Stimulated activated naive CD4-positive, alpha-beta T cell (primary cell): ENCODE results near the gene HIRA.
"Not testable (repeated sequence)": the region's sequence is repeated elsewhere in the genome, so short reads cannot be mapped to it uniquely, and the experiment has no call there.

Experiments used
- DNase-seq, 6 experiments: peaks; one replicate each; lab custom pipeline; 2025; lab: John Stamatoyannopoulos, UW

HIRA gene

GRCh38 chr22:19325296-19325948 is 106.1 kb downstream of the HIRA start:
- no peak for DNase-seq

DNA sequence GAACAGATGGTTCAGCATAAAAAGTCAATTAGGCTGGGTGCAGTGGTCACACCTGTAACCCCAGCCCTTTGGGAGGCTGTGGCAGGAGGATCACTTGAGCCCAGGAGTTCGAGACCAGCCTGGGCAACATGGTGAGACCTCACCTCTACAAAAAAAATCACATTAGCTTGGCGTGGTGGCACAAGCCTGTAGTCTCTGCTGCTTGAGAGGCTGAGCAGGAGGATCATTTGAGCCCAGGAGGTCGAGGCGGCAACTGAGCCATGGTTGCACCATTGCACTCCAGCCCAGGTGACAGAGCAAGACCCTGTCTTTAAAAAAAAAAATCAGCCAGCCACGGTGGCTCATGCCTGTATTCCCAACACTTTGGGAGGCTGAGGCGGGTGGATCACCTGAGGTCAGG is 108.1 kb downstream of the HIRA start:
- not testable (repeated sequence) for DNase-seq

DNA sequence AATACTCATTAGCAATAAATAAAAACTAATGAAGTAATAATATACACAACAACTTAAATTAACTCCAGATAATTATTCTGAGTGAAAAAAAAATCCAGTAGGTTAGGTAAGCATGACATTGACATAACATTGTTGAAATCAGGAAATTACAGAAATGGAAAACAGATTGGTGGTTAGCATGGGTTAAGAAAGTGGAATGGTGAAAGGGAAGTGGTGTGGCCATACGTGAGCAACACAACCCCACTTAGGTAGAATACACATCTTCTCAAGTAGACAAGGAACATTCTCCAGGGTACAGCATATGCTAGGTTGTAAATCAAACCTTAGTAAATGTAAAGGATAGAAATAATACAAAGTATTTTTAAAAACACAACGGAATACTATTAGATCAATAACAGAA is 109.8 kb downstream of the HIRA start:
- no peak for DNase-seq

GRCh38 chr22:19320136-19320535 is 111.4 kb downstream of the HIRA start:
- not testable (repeated sequence) for DNase-seq

DNA sequence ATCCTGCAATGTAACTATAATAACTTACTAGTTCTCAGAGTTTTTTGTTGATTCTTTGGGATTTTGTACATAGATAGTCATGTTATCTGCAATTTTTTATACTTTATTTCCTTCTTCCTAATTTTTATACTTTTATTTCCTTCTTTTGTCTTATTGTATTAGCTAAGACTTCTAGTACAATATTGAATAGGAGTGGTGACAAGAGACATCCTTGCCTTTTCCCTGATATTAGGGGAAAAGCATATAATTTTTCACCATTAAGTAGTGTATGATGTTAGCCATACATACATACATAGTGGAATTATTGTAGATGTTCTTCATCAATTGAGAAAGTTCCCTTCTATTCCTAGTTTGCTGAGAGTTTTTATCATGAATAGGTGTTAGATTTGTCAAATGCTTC is 112.3 kb downstream of the HIRA start:
- no peak for DNase-seq

- no peak for DNase-seq
Measured at GRCh38 chr22:19317865-19318264, 113.7 kb downstream of the HIRA start.

- DNase-seq: no peak
Measured at GRCh38 chr22:19307872-19308271, 123.7 kb downstream of the HIRA start.

- not testable (repeated sequence) for DNase-seq
Measured at GRCh38 chr22:19306535-19306934, 125.0 kb downstream of the HIRA start.

GRCh38 chr22:19304547-19304946 is 127.0 kb downstream of the HIRA start:
- DNase-seq: no peak

- no peak for DNase-seq
Measured at GRCh38 chr22:19303785-19304184, 127.7 kb downstream of the HIRA start.

DNA sequence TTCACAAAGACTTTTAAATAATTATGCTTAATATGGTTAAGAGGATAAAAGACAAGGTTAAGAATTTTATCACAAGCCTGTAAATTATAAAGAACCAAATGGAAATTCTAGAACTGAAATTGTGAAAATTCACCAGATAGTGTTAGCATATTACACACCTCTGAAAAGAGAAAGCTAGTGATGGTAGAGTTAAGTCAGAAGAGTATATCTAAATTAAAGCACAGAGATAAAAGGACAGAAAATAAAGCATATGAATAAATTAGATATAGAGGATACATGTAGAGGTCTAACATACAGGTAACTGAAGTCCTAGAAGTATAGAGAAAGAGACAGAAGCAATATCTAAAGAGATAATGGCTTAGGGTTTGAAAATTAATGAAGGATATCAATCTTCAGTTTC is 135.8 kb downstream of the HIRA start:
- DNase-seq: no peak

DNA sequence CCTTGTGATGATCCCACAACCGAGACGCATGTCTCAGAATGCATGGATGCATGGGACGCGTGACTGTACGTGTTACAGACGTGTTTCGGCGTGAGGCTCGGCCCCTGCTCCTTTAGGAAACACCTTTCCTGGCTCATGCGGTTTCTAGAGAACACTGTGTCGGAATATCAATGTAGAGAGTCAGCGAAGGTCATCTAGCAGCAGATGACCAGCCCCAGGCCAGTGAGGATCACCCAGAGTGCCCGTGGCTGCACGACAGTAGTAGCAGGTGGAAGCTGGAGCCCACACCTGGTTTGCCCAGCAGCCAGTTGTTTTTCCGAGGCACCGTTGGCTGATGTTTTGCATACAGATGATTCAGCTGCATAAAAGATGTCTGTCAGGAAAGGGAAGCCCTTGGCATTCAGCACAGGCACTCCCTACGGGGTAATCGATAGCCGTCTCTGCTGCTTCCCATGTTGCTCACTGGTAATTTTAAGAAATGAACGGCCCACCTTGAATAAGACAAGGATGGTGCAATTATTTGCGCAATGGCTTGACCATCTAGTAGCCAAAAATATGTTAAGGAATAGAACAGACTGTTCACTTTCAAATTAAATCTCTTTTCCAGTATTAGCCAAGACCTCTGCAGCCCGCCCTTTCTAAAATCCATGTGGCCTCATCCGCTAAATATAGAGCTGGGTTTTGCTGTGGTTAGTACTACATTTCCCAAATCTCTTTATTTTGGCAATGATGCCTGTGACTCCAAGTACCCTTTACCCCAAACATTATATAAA is 138.9 kb downstream of the HIRA start:
- DNase-seq: no peak

DNA sequence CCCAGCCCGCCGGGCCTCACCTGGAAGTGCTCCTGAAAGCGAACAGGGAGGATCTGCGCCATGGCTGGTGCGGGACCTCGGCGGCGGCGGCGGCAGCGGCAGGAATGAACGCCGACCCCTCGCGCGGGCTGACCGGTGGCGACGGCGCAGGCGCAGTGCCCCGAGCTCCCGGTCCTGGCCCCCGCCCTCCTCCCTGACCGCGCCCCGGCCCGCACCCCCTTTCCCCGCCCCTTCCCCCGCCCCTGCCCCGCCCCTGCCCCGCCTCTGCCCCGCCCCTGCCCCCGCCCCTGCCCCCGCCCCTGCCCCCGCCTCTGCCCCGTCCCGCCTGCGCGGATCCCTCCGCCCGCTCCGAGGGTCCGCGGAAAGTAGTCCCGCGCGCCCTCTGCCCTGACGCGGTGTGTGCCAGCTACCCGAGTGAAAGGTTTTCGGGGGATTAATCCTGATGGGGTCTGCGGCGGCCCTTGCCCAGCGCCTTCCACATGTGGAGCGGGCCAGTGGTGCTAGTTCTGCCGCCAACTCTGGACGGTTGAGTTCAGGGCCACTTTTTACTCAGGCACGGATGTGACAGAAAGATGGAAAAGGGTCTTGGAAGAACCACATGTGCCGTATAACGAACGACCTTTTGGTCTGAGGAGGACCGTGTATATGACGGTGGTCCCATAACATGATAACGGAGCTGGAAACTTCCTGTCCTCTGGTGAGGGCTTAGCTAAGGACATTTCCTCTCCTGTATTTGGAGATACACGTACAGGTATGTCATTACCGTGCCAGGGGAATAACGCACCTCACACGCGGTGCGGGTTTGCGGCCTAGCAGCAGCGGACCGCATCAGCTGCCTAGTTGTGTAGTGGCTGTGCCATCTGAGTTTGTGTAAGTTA is 139.7 kb downstream of the HIRA start, which contains the start of gene CLTCL1:
Gene CLTCL1, minus strand, starts transcription at position 140 of the 878 bp plus-strand sequence. Its CDS starts 78 bp downstream, at position 62.
- DNase-seq: peak; percentile 36 to 89 (median 71)

GRCh38 chr22:19291218-19291579 is 140.3 kb downstream of the HIRA start:
- peak in 3 of 6 experiments; percentile 36 to 70 (median 45) for DNase-seq

- DNase-seq: peak in 3 of 6 experiments; percentile 3 to 37 (median 35)
Measured at GRCh38 chr22:19290400-19291217, 140.9 kb downstream of the HIRA start.

GRCh38 chr22:19289475-19290161 is 141.9 kb downstream of the HIRA start:
- no peak for DNase-seq

DNA sequence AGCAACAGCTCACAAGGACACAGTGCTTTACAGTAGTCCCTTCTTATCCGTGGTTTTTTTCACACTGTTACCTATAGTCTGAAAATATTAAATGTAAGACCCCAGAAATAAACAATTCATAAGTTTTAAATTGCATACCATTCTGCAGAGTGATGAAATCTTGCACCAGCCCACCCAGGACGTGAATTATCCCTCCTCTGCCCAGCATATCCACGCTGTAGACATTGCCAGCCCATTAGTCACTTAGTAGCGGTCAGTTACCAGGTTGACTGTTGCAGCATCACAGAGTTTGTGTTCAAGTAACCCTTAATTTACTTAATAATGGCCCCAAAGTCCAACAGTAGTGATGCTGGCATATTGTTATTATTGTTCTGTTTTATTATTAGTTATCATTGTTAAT is 143.6 kb downstream of the HIRA start:
- DNase-seq: no peak

- DNase-seq: no peak
Measured at GRCh38 chr22:19287076-19287707, 144.3 kb downstream of the HIRA start.

DNA sequence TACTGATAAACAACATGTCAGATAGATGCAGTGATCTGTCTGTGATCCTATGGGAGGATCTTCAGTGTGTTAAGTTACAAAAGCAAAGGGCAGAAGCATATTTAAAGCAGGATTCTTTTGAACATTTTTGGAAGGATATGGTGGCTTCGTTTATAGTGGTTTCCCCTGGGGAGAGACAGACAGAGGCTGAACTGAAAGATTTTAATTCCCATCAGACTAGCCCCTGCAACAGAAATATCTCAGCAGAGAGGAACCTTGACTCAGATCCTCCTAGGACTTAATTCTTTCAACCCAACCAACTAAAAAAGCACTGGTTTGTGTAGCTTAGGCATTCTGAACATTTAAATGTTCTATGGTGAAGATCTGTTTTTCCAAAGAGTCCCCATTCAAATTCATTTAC is 145.7 kb downstream of the HIRA start:
- no peak for DNase-seq
